ENCODE results near the gene COL11A2. TPM values are rescaled to one million over a fixed set of nuclear protein-coding genes. Genes with fewer than 3 reads are reported as not detected.

Gene COL11A2
- total and polyA plus RNA-seq, 12 donors, result 0.05 to 7.2 (median 0.44) TPM

GRCh38 chr6:33201147-33201545, 8.9 kb upstream of the COL11A2 start:
- TF ChIP-seq CTCF (IDR thresholded peaks at IDR 0.05) (no peak), POLR2A (IDR thresholded peaks at IDR 0.05) (no peak)
- DNase-seq, result peak in 2 of 7 donors; percentile 30 to 43
- Histone ChIP-seq H3K4me1 (replicated peaks in 1 of 2) (peaks cover 35 to 58% of the 10 kb centered on the region in 2 donors), H3K27me3 (no peaks in the 10 kb centered on the region), H3K9me3 (replicated peaks in 1 of 3) (no peaks in the 10 kb centered on the region), H3K36me3 (replicated peaks in 1 of 2) (peaks cover 0 to 35% of the 10 kb centered on the region in 2 donors), H3K4me3 (peak overlapping the region; percentile 85 to 96 (median 86)), H3K27ac (peak overlapping the region; percentile 92 to 99 (median 98))
- WGBS, 4 donors, result 0 to 2% (median 1%) methylated on average over 5 to 14 of the region's 14 CpGs
- intact Hi-C loops (cut with DNase I), result no loop called here

- intact Hi-C loops (cut with DNase I), result no loop called here
- Histone ChIP-seq H3K9me3 (replicated peaks in 1 of 3) (no peaks in the 10 kb centered on the region), H3K4me1 (replicated peaks in 1 of 2) (peaks cover 35 to 58% of the 10 kb centered on the region in 2 donors), H3K36me3 (replicated peaks in 1 of 2) (peaks cover 0 to 42% of the 10 kb centered on the region in 2 donors), H3K4me3 (peak within 1 kb of the TSS; percentile 85 to 96 (median 86)), H3K27ac (peak within 1 kb of the TSS; percentile 92 to 99 (median 98)), H3K27me3 (no peaks in the 10 kb centered on the region)
- DNase-seq, result peak; percentile 99 to 100 (median 100)
- 0 to 1% (median 1%) methylated on average over 35 to 68 of the region's 68 CpGs for WGBS, 4 donors
- TF ChIP-seq POLR2A (IDR thresholded peaks at IDR 0.05), result peak; percentile 73 to 76
- TF ChIP-seq CTCF (IDR thresholded peaks at IDR 0.05), result peak in 1 of 6 experiments; percentile 2
Measured at GRCh38 chr6:33200219-33201146, 8.2 kb upstream of the COL11A2 start, which contains the start of the genes RXRB and SLC39A7. TSS of gene RXRB (minus strand) at chr6:33200665. CDS start at chr6:33200476, 189 bp downstream. TSS of gene SLC39A7 (plus strand) at chr6:33200867. CDS start at chr6:33201246, 379 bp downstream.

- H3K9me3 ChIP-seq (replicated peaks in 1 of 3), result no peaks in the 10 kb centered on the region
- TF ChIP-seq POLR2A (IDR thresholded peaks at IDR 0.05), result no peak
- TF ChIP-seq CTCF (IDR thresholded peaks at IDR 0.05), result no peak
- peaks cover 30 to 53% of the 10 kb centered on the region in 2 donors for H3K4me1 ChIP-seq (replicated peaks in 1 of 2)
- intact Hi-C loops (cut with DNase I), result loop anchor here (5.0 kb wide), 1 partner anchor 37 kb away; no protein-coding TSS in a partner anchor
- no peaks in the 10 kb centered on the region for H3K27me3 ChIP-seq
- 3 to 4% (median 3%) methylated on average over 10 to 26 of the region's 26 CpGs for WGBS, 4 donors
- H3K4me3 ChIP-seq, result peak overlapping the region; percentile 69 to 96 (median 86)
- peaks cover 0 to 49% of the 10 kb centered on the region in 2 donors for H3K36me3 ChIP-seq (replicated peaks in 1 of 2)
- peak overlapping the region; percentile 92 to 99 (median 98) for H3K27ac ChIP-seq
- peak in 4 of 7 donors; percentile 79 to 88 (median 84) for DNase-seq
Measured at GRCh38 chr6:33199687-33200218, 7.5 kb upstream of the COL11A2 start.
